GM18505 (cell line): ENCODE results near the gene DPM2.
A peak's percentile ranks its signal among the peaks of the same experiment; 100 is the strongest.

Experiments used
- ATAC-seq: cut with Tn5 transposase; IDR thresholded peaks from one replicate; pipeline ENCODE4 v1.9.1; 2021; ENCODE audit not compliant: unreplicated experiment
- POLR2A ChIP-seq: IDR thresholded peaks from 4 replicates; pipeline ENCODE4 v1.6.1; 2011; ENCODE audit warnings: borderline replicate concordance; ENCODE audit not compliant: insufficient read depth, insufficient read length; ENCODE audit errors: extremely low read depth

DPM2 gene

GRCh38 chr9:127943011-127943662 lies 5.5 kb upstream of the DPM2 start:
- no peak for TF ChIP-seq POLR2A
- ATAC-seq, result no peak

GRCh38 chr9:127942216-127943010 lies 4.8 kb upstream of the DPM2 start:
- TF ChIP-seq POLR2A, result no peak
- no peak for ATAC-seq

- ATAC-seq, result no peak
- TF ChIP-seq POLR2A, result no peak
Observed at GRCh38 chr9:127941961-127942215, 4.2 kb upstream of the DPM2 start.

- ATAC-seq, result no peak
- no peak for TF ChIP-seq POLR2A
Observed at GRCh38 chr9:127941062-127941960, 3.7 kb upstream of the DPM2 start.

GRCh38 chr9:127940593-127940992 lies 2.9 kb upstream of the DPM2 start:
- ATAC-seq, result no peak
- TF ChIP-seq POLR2A, result no peak

- TF ChIP-seq POLR2A, result no peak
- no peak for ATAC-seq
Observed at GRCh38 chr9:127938298-127938690, 640 bp upstream of the DPM2 start.

GRCh38 chr9:127937056-127937387 lies 632 bp downstream of the DPM2 start:
- ATAC-seq, result no peak
- TF ChIP-seq POLR2A, result no peak

- TF ChIP-seq POLR2A, result no peak
- no peak for ATAC-seq
Observed at GRCh38 chr9:127936347-127936852, 1.3 kb downstream of the DPM2 start.

GRCh38 chr9:127935765-127936221 lies 1.9 kb downstream of the DPM2 start:
- TF ChIP-seq POLR2A, result no peak

GRCh38 chr9:127934986-127935385 lies 2.7 kb downstream of the DPM2 start:
- TF ChIP-seq POLR2A, result no peak
- ATAC-seq, result no peak

More at GRCh38 chr9:127935765-127936221, 1.9 kb downstream of the DPM2 start:
- ATAC-seq, result no peak

- ATAC-seq, result no peak
- TF ChIP-seq POLR2A, result no peak
Observed at GRCh38 chr9:127934248-127934647, 3.4 kb downstream of the DPM2 start.

GRCh38 chr9:127931092-127931881 lies 6.4 kb downstream of the DPM2 start:
- no peak for TF ChIP-seq POLR2A
- ATAC-seq, result peak; percentile 17
